Liver (tissue), 3 donors: ENCODE measurements around the gene CCDC12.

Experiments
- EGR1 ChIP-seq, 2 donors: IDR thresholded peaks; 2 replicates each; pipeline ENCODE4 v1.6.1; 2016 to 2018; ENCODE audit warnings: antibody characterized with exemption in 2 of 2, low read depth in 2 of 2
- GABPA ChIP-seq, 2 donors: IDR thresholded peaks in 1 of 2; conservative IDR thresholded peaks in 1 of 2; 2 replicates each; pipeline ENCODE4 v1.6.1; 2016; ENCODE audit warnings: antibody characterized with exemption in 2 of 2, mild to moderate bottlenecking in 1 of 2, moderate library complexity in 1 of 2
- NR2F2 ChIP-seq: IDR thresholded peaks from 2 replicates; pipeline ENCODE4 v1.6.1; 2016; ENCODE audit warnings: antibody characterized with exemption
- RXRA ChIP-seq, 2 donors: IDR thresholded peaks; 2 replicates each; pipeline ENCODE4 v1.6.1; 2017 to 2018; ENCODE audit warnings: antibody characterized with exemption in 2 of 2, mild to moderate bottlenecking in 1 of 2
- SP1 ChIP-seq: IDR thresholded peaks from 2 replicates; pipeline ENCODE4 v1.6.1; 2018; ENCODE audit warnings: antibody characterized with exemption, mild to moderate bottlenecking
- TAF1 ChIP-seq: conservative IDR thresholded peaks from 2 replicates; pipeline ENCODE4 v1.6.1; 2016; ENCODE audit warnings: antibody characterized with exemption, mild to moderate bottlenecking
- YY1 ChIP-seq: IDR thresholded peaks from 2 replicates; pipeline ENCODE4 v1.6.1; 2016; ENCODE audit warnings: antibody characterized with exemption, mild to moderate bottlenecking
- TF ChIP-seq, protein P1 (sequence below): fragments of 150-350 bp; IDR thresholded peaks from 2 replicates; pipeline ENCODE4 v1.5.1; 2017; ENCODE audit warnings: improper control_type of control experiment, low read depth, low read length; ENCODE audit not compliant: missing input control
- TF ChIP-seq, protein P2 (sequence below): IDR thresholded peaks from 2 replicates; pipeline ENCODE4 v1.6.1; 2016; ENCODE audit warnings: antibody characterized with exemption
- TF ChIP-seq, protein P3 (sequence below): IDR thresholded peaks from 2 replicates; pipeline ENCODE4 v1.6.1; 2016; ENCODE audit warnings: antibody characterized with exemption, mild to moderate bottlenecking
- TF ChIP-seq, protein P4 (sequence below): IDR thresholded peaks from 2 replicates; pipeline ENCODE4 v1.6.1; 2016; ENCODE audit warnings: antibody characterized with exemption
- TF ChIP-seq, protein P5 (sequence below): IDR thresholded peaks from 2 replicates; pipeline ENCODE4 v1.6.1; 2016; ENCODE audit warnings: antibody characterized with exemption
- donor health status: healthy.
- donor health status: healthy.

DNA sequence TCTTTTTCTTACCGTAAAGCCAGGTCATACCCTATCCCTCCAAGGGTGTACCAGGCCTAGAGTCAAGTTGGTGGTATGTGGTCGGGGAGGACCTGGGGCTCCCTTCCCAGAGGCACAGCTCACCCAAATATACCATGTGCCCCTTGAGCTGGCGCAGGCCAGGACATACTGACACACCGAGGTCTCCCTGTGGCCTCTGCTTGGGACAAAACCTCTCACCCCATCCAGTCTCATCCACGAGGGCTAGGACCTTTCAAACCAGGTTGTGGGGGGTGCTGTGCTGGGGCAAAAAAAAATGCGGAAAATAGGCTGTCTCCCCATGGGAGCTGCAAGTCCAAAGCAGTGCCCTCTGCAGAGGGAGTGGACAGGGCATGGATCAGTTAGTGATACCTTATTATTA, 76.2 kb downstream of the CCDC12 start:
- no peak for TF ChIP-seq EGR1 (IDR thresholded peaks at IDR 0.05; ENCODE audit: low read depth in 2 of 2)
- TF ChIP-seq, protein P1, sequence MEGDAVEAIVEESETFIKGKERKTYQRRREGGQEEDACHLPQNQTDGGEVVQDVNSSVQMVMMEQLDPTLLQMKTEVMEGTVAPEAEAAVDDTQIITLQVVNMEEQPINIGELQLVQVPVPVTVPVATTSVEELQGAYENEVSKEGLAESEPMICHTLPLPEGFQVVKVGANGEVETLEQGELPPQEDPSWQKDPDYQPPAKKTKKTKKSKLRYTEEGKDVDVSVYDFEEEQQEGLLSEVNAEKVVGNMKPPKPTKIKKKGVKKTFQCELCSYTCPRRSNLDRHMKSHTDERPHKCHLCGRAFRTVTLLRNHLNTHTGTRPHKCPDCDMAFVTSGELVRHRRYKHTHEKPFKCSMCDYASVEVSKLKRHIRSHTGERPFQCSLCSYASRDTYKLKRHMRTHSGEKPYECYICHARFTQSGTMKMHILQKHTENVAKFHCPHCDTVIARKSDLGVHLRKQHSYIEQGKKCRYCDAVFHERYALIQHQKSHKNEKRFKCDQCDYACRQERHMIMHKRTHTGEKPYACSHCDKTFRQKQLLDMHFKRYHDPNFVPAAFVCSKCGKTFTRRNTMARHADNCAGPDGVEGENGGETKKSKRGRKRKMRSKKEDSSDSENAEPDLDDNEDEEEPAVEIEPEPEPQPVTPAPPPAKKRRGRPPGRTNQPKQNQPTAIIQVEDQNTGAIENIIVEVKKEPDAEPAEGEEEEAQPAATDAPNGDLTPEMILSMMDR = no peak
- no peak for TF ChIP-seq YY1
- TF ChIP-seq, protein P2, sequence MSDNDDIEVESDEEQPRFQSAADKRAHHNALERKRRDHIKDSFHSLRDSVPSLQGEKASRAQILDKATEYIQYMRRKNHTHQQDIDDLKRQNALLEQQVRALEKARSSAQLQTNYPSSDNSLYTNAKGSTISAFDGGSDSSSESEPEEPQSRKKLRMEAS = no peak
- TF ChIP-seq, protein P3, sequence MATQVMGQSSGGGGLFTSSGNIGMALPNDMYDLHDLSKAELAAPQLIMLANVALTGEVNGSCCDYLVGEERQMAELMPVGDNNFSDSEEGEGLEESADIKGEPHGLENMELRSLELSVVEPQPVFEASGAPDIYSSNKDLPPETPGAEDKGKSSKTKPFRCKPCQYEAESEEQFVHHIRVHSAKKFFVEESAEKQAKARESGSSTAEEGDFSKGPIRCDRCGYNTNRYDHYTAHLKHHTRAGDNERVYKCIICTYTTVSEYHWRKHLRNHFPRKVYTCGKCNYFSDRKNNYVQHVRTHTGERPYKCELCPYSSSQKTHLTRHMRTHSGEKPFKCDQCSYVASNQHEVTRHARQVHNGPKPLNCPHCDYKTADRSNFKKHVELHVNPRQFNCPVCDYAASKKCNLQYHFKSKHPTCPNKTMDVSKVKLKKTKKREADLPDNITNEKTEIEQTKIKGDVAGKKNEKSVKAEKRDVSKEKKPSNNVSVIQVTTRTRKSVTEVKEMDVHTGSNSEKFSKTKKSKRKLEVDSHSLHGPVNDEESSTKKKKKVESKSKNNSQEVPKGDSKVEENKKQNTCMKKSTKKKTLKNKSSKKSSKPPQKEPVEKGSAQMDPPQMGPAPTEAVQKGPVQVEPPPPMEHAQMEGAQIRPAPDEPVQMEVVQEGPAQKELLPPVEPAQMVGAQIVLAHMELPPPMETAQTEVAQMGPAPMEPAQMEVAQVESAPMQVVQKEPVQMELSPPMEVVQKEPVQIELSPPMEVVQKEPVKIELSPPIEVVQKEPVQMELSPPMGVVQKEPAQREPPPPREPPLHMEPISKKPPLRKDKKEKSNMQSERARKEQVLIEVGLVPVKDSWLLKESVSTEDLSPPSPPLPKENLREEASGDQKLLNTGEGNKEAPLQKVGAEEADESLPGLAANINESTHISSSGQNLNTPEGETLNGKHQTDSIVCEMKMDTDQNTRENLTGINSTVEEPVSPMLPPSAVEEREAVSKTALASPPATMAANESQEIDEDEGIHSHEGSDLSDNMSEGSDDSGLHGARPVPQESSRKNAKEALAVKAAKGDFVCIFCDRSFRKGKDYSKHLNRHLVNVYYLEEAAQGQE = no peak
- TF ChIP-seq, protein P4, sequence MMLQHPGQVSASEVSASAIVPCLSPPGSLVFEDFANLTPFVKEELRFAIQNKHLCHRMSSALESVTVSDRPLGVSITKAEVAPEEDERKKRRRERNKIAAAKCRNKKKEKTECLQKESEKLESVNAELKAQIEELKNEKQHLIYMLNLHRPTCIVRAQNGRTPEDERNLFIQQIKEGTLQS = no peak
- TF ChIP-seq TAF1 = no peak
- no peak for TF ChIP-seq RXRA (IDR thresholded peaks at IDR 0.05)
- no peak for TF ChIP-seq SP1
- TF ChIP-seq GABPA (IDR thresholded peaks at IDR 0.05 in 1 of 2, conservative IDR thresholded peaks at IDR 0.05 in 1 of 2) = no peak
- TF ChIP-seq, protein P5, sequence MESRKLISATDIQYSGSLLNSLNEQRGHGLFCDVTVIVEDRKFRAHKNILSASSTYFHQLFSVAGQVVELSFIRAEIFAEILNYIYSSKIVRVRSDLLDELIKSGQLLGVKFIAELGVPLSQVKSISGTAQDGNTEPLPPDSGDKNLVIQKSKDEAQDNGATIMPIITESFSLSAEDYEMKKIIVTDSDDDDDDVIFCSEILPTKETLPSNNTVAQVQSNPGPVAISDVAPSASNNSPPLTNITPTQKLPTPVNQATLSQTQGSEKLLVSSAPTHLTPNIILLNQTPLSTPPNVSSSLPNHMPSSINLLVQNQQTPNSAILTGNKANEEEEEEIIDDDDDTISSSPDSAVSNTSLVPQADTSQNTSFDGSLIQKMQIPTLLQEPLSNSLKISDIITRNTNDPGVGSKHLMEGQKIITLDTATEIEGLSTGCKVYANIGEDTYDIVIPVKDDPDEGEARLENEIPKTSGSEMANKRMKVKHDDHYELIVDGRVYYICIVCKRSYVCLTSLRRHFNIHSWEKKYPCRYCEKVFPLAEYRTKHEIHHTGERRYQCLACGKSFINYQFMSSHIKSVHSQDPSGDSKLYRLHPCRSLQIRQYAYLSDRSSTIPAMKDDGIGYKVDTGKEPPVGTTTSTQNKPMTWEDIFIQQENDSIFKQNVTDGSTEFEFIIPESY = no peak
- TF ChIP-seq NR2F2 = no peak
